Superior temporal gyrus (tissue), 1 donor: Measurements from ENCODE around the gene PTCD2.

Experiments used
- DNase-seq: peaks from one replicate; pipeline ENCODE4 v3.0.0-alpha.2; 2016; ENCODE audit errors: extremely low spot score

The PTCD2 gene

DNA sequence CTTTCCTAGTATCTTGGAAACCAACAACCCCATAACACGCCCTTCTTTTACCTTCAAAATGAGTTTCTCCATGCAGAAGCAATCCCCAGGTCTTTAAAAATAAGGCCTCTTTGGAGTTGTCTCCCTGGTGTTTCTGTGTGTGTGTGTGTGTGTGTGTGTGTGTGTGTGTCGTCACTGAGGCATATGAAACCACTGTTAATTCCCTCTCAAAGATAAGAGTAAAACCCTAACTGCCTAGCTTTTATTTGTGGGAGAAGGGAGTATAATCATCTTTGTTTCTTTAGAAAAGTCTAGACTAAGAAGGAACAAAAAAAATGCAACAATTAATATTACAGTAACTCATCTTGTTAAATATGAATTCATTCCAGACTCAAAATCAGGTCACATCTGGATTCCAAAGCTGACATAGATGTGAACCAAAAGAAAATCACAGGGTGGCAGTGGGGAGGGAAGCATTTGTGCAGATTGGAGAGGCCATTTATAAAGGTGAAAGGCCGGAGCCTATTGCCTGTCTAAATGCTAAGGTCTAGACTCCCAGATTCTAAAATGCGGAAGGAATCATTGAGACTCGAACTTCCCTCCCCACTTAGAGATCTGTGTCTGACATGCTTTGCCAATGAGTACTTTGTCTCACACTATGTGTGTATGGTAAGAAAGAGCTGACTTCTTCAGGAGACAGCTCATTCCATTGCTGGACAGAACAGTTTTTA is 95.6 kb downstream of the PTCD2 start:
- no peak for DNase-seq

DNA sequence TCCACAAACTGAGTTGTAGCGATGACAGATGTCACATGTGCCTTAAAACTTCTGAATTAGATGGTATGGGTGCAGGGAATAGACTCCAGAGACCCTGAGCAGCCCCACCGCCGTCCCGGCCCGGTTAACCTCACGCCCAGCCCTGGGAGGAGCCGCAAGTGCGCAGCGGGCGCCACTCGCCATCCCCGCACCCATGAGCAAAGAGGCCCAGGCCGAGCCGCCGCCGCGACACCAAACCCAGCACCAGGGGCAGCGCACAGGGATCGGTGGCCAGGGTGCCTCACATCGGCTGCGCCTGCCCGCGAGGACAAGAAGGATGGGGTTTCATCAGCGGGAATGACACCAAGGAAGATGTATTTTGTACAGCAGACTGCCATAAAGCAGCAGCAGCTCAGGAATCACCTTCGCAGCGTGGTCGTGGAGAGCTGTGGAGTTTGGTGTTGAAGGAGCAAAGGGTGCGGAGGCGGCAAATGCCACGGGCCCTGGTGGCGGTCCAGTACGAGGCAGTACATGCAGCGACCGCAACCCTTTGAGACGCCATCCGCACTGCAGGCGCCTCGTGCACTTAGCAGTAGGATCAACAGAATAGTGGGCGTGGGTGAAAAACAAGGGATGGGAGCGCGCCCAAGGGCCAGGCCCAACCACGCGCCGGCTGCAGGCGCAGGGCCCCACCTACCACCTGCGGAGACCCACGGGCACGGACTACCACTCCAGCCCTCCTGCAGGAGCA is 97.3 kb downstream of the PTCD2 start:
- DNase-seq = no peak
